Suprapubic skin (tissue), 4 donors: ENCODE results near the gene HIRA. TPM values are rescaled to one million over a fixed set of nuclear protein-coding genes. Genes with fewer than 3 reads are reported as not detected.

Experiments used
- DNase-seq, 2 donors: peaks; one replicate each; pipeline ENCODE4 v3.0.0-alpha.2; 2019; ENCODE audit warnings: low spot score in 2 of 2
- H3K27ac ChIP-seq: fragments of 200-600 bp; sonication (generic); one replicate; pipeline ENCODE4 v1.5.1; 2019
- H3K27me3 ChIP-seq: fragments of 200-600 bp; sonication (generic); one replicate; pipeline ENCODE4 v1.5.1; 2019
- H3K36me3 ChIP-seq: fragments of 200-600 bp; sonication (generic); one replicate; pipeline ENCODE4 v1.5.1; 2019
- H3K4me1 ChIP-seq: fragments of 200-600 bp; sonication (generic); one replicate; pipeline ENCODE4 v1.5.1; 2019
- H3K4me3 ChIP-seq: fragments of 200-600 bp; sonication (generic); one replicate; pipeline ENCODE4 v1.5.1; 2019; ENCODE audit warnings: mild to moderate bottlenecking
- H3K9me3 ChIP-seq: fragments of 200-600 bp; sonication (generic); one replicate; pipeline ENCODE4 v1.5.1; 2019
- EP300 ChIP-seq: sonication (generic); formaldehyde crosslinking; IDR thresholded peaks from one replicate; pipeline ENCODE4 v1.6.1; 2017; ENCODE audit warnings: antibody characterized with exemption
- POLR2A ChIP-seq, 2 donors: fragments of 450-650 bp; IDR thresholded peaks; one replicate each; pipeline ENCODE4 v1.6.1; 2017; ENCODE audit warnings: antibody characterized with exemption in 2 of 2, mild to moderate bottlenecking in 2 of 2, moderate library complexity in 2 of 2
- POLR2AphosphoS5 ChIP-seq, 3 donors: sonication (generic); formaldehyde crosslinking; IDR thresholded peaks; one replicate each; pipeline ENCODE4 v1.6.1; 2017; ENCODE audit warnings: antibody characterized with exemption in 3 of 3
- WGBS: methylation state at CpG from one replicate; pipeline ENCODE4 v1.1.5; 2018; 5-methylcytosine and 5-hydroxymethylcytosine counted together
- total RNA-seq, 4 donors: library from RNA; depleted of rRNA; stranded (reverse); fragments of >200 nt; gene quantifications; one replicate each; pipeline ENCODE4 v1.1.0, GENCODE V29; 2016
- TF ChIP-seq, protein P1 (sequence below), 2 donors: fragments of 200-600 bp in 1 of 2; fragments of 450-650 bp in 1 of 2; sonication (generic) in 1 of 2; IDR thresholded peaks; one replicate each; pipeline ENCODE4 v1.5.1; 2016 to 2019; ENCODE audit warnings: antibody characterized with exemption in 2 of 2, mild to moderate bottlenecking in 1 of 2, moderate library complexity in 1 of 2

HIRA gene
- total RNA-seq, 4 donors from 2014 or later: 17.7 to 25.1 (median 22.5) TPM

DNA sequence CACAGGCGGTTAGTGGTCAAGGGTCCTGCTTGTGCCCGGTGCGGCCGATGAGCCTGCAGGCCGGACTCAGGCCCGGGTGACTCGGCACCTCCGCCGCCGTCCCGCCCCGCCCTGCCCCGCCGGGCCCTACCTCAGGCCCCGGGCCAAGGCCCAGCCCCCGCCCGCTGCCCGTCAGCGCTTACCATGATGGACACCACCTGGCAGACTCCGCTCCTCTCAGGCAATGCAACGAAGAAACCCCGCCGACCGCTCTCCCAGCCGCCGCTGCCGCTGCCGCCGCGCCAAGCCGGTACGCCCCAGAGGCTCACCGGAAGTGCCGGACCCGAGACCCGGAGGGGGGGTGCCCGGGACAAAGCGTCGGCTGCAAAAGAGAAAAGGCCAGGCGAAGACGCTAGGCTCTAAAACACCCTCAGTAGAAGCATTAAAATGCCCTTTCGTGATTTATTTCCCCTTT, 47.4 kb upstream of the HIRA start, which contains the start of gene UFD1:
Gene UFD1, minus strand, starts transcription at position 293 of the 454 bp plus-strand sequence. Its CDS starts 108 bp downstream, at position 185.
- WGBS: 0% methylated on average over 16 of the region's 42 CpGs
- Histone ChIP-seq H3K4me3 (peak within 1 kb of the TSS; percentile 75), H3K36me3 (peaks cover 8% of the 10 kb centered on the region), H3K27me3 (no peaks in the 10 kb centered on the region), H3K4me1 (peaks cover 48% of the 10 kb centered on the region), H3K27ac (peak within 1 kb of the TSS; percentile 97), H3K9me3 (no peaks in the 10 kb centered on the region)
- TF ChIP-seq EP300 (no peak), POLR2AphosphoS5 (IDR thresholded peaks at IDR 0.05) (peak in 2 of 3 donors; percentile 59 to 82)
- DNase-seq: peak; percentile 86 to 90

DNA sequence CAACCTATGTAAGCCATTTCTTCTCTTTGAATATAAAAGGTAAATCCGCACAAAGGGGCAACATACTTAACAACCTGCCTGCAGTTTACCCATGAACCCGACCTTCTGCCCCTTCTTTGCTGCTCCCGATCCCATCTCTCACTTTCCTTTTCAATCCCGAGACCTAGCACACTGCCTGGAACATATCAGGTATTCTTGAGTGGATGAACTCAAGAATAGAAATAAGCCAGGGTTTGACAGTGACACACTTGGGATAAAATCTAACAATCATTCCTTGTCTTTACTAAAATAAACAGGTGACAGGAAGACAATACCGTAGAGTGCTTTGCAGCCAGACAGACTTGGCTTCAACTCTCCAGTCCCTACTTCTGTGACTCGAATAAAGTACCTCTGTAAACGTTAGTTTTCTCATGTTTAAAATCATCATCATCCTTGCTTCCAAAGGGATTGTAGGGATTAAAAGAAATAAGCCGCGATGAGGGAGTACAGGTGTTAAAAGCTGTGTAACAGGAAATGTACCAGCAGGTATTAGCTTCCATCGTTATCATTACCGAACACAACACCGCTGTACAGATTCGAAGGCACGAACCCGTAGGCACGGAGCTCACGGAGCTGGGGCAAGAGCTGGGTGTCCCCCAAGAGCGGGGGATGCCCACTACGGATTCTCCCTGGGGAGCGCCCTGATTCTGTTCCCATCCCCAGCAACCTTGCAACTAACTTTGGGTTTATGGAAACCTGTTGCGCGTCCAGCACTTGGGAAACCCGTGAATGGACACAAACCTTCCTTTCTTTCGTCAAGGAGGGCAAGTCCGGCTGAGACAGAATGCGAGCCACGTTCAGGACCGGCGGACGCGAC, 46.7 kb upstream of the HIRA start:
- Histone ChIP-seq H3K4me3 (peak overlapping the region; percentile 75), H3K27ac (peak overlapping the region; percentile 97), H3K4me1 (peaks cover 53% of the 10 kb centered on the region), H3K9me3 (no peaks in the 10 kb centered on the region), H3K27me3 (no peaks in the 10 kb centered on the region), H3K36me3 (peaks cover 14% of the 10 kb centered on the region)
- no peak for TF ChIP-seq EP300
- TF ChIP-seq, protein P1, sequence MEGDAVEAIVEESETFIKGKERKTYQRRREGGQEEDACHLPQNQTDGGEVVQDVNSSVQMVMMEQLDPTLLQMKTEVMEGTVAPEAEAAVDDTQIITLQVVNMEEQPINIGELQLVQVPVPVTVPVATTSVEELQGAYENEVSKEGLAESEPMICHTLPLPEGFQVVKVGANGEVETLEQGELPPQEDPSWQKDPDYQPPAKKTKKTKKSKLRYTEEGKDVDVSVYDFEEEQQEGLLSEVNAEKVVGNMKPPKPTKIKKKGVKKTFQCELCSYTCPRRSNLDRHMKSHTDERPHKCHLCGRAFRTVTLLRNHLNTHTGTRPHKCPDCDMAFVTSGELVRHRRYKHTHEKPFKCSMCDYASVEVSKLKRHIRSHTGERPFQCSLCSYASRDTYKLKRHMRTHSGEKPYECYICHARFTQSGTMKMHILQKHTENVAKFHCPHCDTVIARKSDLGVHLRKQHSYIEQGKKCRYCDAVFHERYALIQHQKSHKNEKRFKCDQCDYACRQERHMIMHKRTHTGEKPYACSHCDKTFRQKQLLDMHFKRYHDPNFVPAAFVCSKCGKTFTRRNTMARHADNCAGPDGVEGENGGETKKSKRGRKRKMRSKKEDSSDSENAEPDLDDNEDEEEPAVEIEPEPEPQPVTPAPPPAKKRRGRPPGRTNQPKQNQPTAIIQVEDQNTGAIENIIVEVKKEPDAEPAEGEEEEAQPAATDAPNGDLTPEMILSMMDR (IDR thresholded peaks at IDR 0.05): no peak
- no peak for TF ChIP-seq POLR2A (IDR thresholded peaks at IDR 0.05)
- no peak for TF ChIP-seq POLR2AphosphoS5 (IDR thresholded peaks at IDR 0.05)
- 2% methylated on average over 24 of the region's 31 CpGs for WGBS
- no peak for DNase-seq

- Histone ChIP-seq H3K4me1 (peaks cover 53% of the 10 kb centered on the region), H3K27me3 (no peaks in the 10 kb centered on the region), H3K36me3 (peaks cover 22% of the 10 kb centered on the region), H3K9me3 (no peaks in the 10 kb centered on the region), H3K4me3 (peak overlapping the region; percentile 75), H3K27ac (no peak overlapping the region)
- WGBS: 15% methylated on average over 5 of the region's 5 CpGs
- TF ChIP-seq POLR2A (IDR thresholded peaks at IDR 0.05): no peak
- TF ChIP-seq, protein P1 (IDR thresholded peaks at IDR 0.05): no peak
- TF ChIP-seq POLR2AphosphoS5 (IDR thresholded peaks at IDR 0.05): no peak
- no peak for TF ChIP-seq EP300
- no peak for DNase-seq
These were observed 46.0 kb upstream of the HIRA start for GRCh38 chr22:19477321-19478044.

- no peak for DNase-seq
- Histone ChIP-seq H3K27me3 (no peaks in the 10 kb centered on the region), H3K4me1 (peaks cover 53% of the 10 kb centered on the region), H3K9me3 (no peaks in the 10 kb centered on the region), H3K27ac (no peak overlapping the region), H3K36me3 (peaks cover 36% of the 10 kb centered on the region), H3K4me3 (no peak overlapping the region)
- no peak for TF ChIP-seq POLR2A (IDR thresholded peaks at IDR 0.05)
- no peak for TF ChIP-seq POLR2AphosphoS5 (IDR thresholded peaks at IDR 0.05)
- no peak for TF ChIP-seq EP300
- TF ChIP-seq, protein P1 (IDR thresholded peaks at IDR 0.05): no peak
- 54% methylated on average over 3 of the region's 3 CpGs for WGBS
These were observed 44.5 kb upstream of the HIRA start for GRCh38 chr22:19476023-19476422.

- DNase-seq: no peak
- H3K27me3 ChIP-seq: no peaks in the 10 kb centered on the region
- TF ChIP-seq, protein P1 (IDR thresholded peaks at IDR 0.05): no peak
- no peak for TF ChIP-seq EP300
- TF ChIP-seq POLR2A (IDR thresholded peaks at IDR 0.05): no peak
- no peak for TF ChIP-seq POLR2AphosphoS5 (IDR thresholded peaks at IDR 0.05)
- H3K36me3 ChIP-seq: peaks cover 60% of the 10 kb centered on the region
- H3K9me3 ChIP-seq: no peaks in the 10 kb centered on the region
- H3K27ac ChIP-seq: no peak overlapping the region
- H3K4me1 ChIP-seq: peaks cover 45% of the 10 kb centered on the region
- no peak overlapping the region for H3K4me3 ChIP-seq
- 63% methylated on average over 3 of the region's 3 CpGs for WGBS
These were observed 42.0 kb upstream of the HIRA start for GRCh38 chr22:19473578-19473977.
